Stomach smooth muscle (tissue), 2 donors: Measurements from ENCODE around the gene OXT.
"Not testable (repeated sequence)": the region's sequence is repeated elsewhere in the genome, so short reads cannot be mapped to it uniquely, and the experiment has no call there.

Experiments used
- H3K27ac ChIP-seq: one replicate; pipeline ENCODE4 v1.7.0; 2013; ENCODE audit warnings: mild to moderate bottlenecking, low read length, inconsistent platforms
- H3K27me3 ChIP-seq, 2 donors: one replicate each; pipeline ENCODE4 v1.7.0; 2013; ENCODE audit warnings: low read length in 2 of 2; ENCODE audit not compliant: insufficient read depth in 2 of 2, control insufficient read depth in 1 of 2
- H3K36me3 ChIP-seq, 2 donors: one replicate each; pipeline ENCODE4 v1.7.0; 2013; ENCODE audit warnings: low read length in 2 of 2; ENCODE audit not compliant: control insufficient read depth in 2 of 2, insufficient read depth in 2 of 2
- H3K4me1 ChIP-seq: one replicate; pipeline ENCODE4 v1.7.0; 2013; ENCODE audit warnings: low read length; ENCODE audit not compliant: control insufficient read depth, insufficient read depth
- H3K4me3 ChIP-seq, 2 donors: one replicate each; pipeline ENCODE4 v1.7.0; 2013; ENCODE audit warnings: low read length in 2 of 2
- H3K9ac ChIP-seq, 2 donors: one replicate each; pipeline ENCODE4 v1.7.0; 2013; ENCODE audit warnings: low read length in 2 of 2, mild to moderate bottlenecking in 1 of 2
- H3K9me3 ChIP-seq, 2 donors: one replicate each; pipeline ENCODE4 v1.7.0; 2013; ENCODE audit warnings: low read length in 2 of 2; ENCODE audit not compliant: control insufficient read depth in 2 of 2
- donor health status: healthy.
- donor health status: Pancreatic carcinoma.

Gene OXT

GRCh38 chr20:3117839-3118379 lies 46.5 kb downstream of the OXT start:
- H3K27me3 ChIP-seq, H3K4me1 ChIP-seq, H3K4me3 ChIP-seq, H3K27ac ChIP-seq, H3K9ac ChIP-seq, H3K9me3 ChIP-seq: not testable (repeated sequence)
- peaks cover 22 to 36% of the 10 kb centered on the region in 2 donors for H3K36me3 ChIP-seq

- peaks cover 24 to 31% of the 10 kb centered on the region in 2 donors for H3K36me3 ChIP-seq
- H3K27me3 ChIP-seq = no peaks in the 10 kb centered on the region
- H3K27ac ChIP-seq = no peak overlapping the region
- no peaks in the 10 kb centered on the region for H3K9me3 ChIP-seq
- H3K4me1 ChIP-seq = peaks cover 5% of the 10 kb centered on the region
- H3K9ac ChIP-seq = no peak overlapping the region
- no peak overlapping the region for H3K4me3 ChIP-seq
Measured at GRCh38 chr20:3119044-3119443, 47.6 kb downstream of the OXT start.

- Histone ChIP-seq H3K4me1 (no peaks in the 10 kb centered on the region), H3K27ac (no peak overlapping the region), H3K9me3 (no peaks in the 10 kb centered on the region)
Measured at GRCh38 chr20:3121271-3121911, 50.0 kb downstream of the OXT start.

More at GRCh38 chr20:3121271-3121911, 50.0 kb downstream of the OXT start:
- no peak overlapping the region for H3K4me3 ChIP-seq
- H3K27me3 ChIP-seq = no peaks in the 10 kb centered on the region
- peaks cover 24 to 26% of the 10 kb centered on the region in 2 donors for H3K36me3 ChIP-seq
- no peak overlapping the region for H3K9ac ChIP-seq
